ENCODE results near the gene CECR2.

CECR2 gene

DNA sequence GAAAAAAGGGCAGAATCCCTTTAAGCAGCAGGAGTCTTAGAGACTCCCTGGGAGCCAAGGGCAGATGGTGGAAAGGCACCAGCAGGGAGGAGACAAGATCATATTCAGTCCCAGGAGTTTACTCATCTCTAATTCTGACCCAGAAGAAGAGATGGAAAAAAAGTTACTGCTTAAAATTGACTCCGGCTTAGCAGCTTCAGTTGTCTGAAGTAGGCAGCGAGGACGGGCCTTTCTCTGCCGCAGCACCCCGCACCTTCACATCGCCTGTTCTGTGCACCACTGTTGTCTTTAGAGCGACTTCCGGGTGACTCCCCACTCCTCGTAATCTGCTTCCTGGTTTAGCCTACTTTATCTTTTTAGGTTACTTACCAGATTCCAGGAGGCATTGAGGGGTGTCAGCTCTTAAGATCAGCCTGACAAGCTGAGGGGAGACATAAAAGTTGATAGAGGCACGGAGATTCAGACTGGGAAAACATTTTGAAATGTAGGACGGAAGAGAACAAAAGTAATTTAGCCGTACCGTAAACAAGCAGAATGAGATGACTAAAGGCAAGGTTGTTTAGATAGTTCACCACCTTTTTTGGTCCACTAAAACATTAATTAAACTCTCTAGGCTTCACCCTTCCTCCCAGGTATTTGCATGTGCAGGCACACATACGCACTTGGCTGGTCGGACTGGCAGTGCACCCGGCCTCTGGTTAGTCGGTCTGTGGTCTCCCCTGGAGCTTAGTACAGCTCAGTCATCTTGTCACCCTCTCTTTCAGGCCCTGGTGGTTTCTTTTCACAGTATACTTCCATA, 74.3 kb downstream of the CECR2 start:
- no peak overlapping the region for H3K4me3 ChIP-seq (ENCODE audit: low read depth, low read length)

DNA sequence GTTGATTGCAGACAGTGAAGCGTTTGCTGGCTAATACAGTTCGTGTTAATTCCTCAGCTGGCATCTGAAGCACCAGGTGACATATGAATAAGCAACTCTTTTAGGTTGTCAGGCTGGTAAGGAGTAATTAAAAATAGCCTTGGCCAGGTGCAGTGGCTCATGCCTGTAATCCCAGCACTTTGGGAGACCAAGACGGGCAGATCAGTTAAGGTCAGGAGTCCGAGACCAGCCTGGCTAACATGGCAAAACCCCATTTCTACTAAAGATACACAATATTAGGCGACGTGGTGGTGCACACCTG, 74.9 kb downstream of the CECR2 start:
- H3K4me3 ChIP-seq (ENCODE audit: low read depth, low read length): no peak overlapping the region

DNA sequence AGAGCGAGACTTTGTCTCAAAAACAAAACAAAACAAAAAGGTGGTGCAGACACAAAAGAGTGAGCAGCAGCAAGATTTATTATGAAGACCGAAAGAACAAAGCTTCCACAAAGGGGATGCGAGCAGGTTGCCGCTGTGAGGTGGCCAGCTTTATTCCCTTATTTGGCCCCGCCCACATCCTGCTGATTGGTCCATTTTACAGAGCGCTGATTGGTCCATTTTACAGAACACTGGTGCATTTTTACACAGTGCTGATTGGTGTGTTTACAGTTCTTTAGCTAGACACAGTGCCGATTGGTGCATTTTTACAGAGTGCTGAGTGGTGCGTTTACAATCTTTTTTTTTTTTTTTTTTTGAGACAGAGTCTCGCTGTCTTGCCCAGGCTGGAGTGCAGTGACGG, 77.4 kb downstream of the CECR2 start:
- no peak overlapping the region for H3K4me3 ChIP-seq (ENCODE audit: low read depth, low read length)

DNA sequence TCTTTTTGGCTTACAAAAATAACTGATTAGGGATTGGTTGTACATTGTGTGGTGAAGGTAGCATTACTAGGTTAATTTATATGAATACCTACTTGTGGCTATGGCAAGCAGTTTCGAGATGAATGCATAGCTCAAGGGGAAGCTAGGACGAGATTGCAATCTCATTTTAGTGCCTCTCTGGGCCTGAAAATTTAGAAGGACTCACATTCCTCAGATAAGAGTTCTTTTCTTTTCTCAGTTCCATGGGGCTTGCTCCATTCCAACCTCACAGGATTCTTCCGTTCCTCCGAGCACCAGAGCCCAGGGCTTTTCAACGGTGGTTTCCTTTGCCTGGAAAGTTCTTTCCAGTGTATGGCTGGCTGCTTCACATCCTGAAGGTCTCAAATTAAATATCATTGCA, 82.1 kb downstream of the CECR2 start:
- no peak overlapping the region for H3K4me3 ChIP-seq (ENCODE audit: low read depth, low read length)

DNA sequence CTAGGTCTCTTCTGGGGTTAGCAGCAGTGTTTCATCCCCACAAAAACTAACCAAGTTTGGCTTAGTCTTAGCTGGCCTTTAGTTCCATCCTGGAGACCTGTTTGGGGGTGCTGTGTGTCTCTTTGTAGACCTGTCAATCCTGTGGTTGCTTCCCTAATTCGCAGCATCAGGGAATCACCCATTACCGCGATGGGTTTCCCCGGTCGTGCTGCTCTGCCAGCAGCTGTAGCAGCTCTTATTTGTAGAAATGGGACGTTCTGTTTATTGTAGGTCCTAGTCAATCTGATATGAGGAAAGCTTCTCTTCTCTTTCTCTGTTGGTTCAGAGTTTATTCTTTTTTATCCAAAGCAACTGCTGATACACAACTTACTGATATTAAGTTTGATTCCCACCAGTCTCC, 91.6 kb downstream of the CECR2 start:
- no peak overlapping the region for H3K4me3 ChIP-seq (ENCODE audit: low read depth, low read length)

DNA sequence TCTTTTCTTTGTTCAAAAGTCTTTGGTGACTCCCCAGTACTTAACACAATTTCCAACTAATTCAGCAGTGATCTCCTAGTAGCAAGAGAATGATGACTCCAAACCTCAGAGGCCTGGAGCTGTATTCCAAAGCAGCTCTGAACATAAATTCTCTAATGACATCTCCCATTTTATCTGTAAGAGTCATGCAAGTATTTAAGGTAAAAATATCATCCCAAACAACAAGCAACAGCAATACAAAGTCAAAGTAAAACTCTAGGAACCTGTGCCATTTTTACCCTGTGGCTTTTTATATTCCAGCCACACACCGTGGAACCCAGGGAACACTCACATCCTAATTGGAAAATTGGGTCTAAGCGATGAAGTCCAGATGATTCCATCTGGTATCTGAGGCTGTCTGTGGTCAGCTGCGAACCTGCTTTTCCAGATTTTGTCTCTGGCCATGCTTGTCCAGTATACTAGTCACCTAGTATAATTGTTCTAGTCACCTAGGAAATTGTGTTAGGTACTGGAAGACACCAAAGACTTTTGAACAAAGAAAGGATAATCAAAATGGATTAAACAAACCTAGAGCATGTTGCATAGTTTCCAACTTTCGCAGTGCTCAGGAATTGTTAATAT, 101.7 kb downstream of the CECR2 start:
- no peak overlapping the region for H3K4me3 ChIP-seq (ENCODE audit: low read depth, low read length)

DNA sequence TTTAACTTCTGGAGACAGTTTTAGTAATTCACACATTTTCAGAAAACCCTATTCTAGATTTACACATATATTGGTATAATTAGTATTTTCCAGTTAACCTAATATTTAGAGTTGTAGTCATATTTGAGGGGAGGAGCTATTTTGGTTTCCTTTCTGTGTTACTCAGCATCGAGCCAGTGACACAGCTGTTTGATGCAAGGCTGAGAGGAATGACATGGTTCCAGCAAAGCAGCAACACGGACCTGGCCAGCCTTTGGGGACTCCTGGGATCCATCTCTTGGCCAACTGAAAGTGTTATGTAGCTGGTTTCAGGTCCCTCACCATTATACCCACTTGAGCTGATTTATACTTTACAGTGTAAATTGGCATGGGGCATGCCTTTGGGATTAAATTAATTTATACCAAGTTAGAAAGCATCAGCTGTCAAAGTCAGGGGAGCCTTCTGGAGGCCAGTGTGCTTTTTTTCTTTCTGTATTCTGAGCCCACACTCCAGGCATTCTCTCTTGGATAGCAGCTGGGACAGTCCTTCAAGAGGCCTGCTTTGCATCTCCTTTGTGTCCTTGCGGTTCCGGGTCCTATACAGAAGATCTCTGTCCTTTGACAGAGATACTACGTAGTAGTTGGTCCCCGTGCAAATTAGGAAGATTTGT, 102.8 kb downstream of the CECR2 start:
- no peak overlapping the region for H3K4me3 ChIP-seq (ENCODE audit: low read depth, low read length)

DNA sequence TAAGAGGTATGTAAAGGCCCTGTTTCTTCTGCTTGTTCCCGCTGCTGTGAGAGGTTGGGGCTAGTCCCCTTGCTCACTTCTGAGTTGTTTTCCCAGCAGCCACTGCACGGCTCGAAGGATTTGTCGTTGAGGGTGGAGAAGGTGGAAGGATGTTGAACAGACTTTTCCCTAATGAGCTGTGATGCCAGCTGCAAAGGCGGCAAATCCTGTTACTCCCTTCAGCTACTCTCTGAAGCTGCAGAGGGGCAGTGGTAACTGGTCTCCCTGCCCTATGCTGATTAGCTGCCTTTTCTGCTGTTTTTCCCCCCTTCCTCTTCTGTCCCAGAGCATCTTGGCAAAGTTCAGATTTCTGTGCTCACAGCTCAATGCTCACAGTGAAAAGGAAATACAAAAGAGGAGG, 103.7 kb downstream of the CECR2 start:
- H3K4me3 ChIP-seq (ENCODE audit: low read depth, low read length): no peak overlapping the region

DNA sequence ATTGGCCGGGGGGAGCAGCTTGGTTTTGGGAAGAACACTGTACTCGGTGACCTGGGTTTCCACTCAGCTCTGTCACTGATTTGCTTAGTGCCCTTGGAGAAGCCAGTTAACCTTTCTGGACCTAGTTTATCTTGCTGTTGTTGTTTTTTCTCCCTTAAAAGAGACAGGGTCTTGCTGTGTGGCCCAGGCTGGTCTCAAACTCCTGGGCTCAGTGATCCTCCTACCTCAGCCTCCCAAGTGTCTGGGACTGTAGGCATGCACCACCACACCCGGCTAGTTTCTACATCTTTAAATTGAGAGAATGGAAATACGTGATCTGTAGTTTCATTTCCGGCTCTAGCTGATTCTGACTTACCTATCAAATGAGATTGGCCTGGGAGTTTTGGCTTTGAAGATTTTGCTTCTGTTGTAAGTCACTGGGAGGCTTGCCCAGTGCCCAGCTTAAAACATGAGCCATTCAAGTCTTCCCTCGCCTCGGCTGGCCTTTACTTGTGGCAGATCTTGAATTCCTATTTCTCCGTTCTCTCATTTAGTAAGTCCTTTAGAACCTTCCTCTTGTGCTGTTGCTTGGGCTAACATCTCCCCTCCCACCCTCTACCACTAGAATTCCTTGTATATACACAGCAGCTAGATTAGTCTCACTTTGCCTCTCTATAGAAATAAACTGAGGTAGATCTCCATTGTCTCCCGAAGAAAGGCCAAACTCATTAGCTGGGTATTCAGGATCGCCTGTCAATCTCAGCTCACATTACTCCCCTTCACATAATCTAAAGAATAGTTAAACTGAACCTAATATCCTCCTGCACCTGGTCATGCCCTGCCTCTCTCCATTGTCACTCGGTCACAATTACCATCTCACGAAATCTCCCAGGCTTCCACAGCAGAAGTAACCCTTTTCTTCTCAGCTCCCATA, 106.3 kb downstream of the CECR2 start:
- H3K4me3 ChIP-seq (ENCODE audit: low read depth, low read length): no peak overlapping the region

DNA sequence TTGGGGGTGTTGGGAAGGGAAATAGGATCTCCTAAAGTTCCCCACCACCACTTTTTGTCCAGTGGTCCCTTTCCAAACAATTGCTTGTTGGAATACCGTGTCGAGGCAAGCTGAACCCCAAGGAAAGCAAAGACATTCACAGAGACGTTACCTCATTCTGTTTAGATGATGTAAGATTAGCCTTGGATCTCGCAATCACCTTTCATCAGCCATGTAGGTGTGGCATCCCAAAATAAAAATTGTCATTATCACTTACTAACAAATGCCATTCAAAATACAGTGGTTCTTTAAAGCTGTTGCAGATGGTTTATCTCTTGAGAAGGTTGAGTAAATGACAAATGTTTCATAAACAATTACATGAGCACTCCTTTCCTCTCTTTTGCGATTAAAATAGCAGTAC, 107.6 kb downstream of the CECR2 start:
- no peak overlapping the region for H3K4me3 ChIP-seq (ENCODE audit: low read depth, low read length)

DNA sequence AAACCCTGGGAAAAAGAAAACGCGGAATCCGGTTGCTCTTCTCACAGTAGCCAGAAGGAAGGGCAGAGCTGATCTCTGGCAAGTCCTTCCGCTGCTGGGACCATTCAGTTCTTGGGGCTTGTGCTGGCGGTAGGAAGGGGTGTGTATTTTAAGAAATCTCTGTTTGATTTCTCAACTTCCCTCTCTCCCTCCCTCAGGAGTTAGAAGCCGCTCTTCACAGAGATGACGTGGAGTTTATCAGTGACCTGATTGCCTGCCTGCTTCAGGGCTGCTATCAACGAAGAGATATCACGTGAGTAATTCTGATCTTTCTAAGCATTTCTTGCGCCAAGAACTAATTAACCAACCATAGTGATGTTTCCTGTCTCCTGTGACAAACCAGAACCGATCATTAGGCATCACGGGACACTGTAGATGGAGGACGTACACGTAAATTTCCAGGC, 108.2 kb downstream of the CECR2 start:
- H3K4me3 ChIP-seq (ENCODE audit: low read depth, low read length): no peak overlapping the region

DNA sequence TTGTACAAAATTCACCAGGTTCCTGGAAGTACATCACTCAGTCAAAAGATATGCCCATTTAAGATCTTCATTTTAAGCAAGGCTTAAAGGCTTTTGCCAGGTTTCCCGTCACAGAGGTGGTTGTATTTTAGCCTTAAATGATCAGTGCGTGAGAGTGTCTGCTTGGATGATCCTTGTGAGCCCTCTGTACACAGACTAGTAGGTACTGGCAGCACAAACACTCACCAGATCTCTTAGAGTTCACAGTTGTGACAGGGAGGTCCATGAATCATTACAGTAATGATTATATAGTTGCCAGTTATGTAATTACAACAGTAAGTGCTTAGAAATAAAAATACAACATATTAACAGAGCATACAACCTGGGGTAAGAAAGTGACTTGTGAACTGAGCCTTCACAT, 109.9 kb downstream of the CECR2 start:
- H3K4me3 ChIP-seq (ENCODE audit: low read depth, low read length): no peak overlapping the region

DNA sequence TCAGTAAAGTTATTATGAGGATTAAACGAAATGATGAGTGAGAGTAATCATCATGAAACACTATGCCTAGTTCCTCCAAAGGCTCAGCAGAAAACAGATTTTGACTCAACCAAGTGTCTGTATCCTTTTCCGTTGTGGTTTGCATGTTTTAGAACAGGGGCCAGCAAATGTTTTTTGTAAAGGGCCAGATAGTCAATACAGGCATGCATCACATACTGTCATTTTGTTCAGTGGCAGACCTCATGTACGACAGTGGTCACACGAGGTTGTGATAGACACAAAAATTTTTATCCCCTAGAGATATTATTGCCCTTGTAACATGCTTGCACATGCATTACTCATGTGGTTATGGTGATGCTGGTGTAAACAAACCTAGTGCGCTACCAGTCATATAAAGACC, 112.2 kb downstream of the CECR2 start:
- no peak overlapping the region for H3K4me3 ChIP-seq (ENCODE audit: low read depth, low read length)

DNA sequence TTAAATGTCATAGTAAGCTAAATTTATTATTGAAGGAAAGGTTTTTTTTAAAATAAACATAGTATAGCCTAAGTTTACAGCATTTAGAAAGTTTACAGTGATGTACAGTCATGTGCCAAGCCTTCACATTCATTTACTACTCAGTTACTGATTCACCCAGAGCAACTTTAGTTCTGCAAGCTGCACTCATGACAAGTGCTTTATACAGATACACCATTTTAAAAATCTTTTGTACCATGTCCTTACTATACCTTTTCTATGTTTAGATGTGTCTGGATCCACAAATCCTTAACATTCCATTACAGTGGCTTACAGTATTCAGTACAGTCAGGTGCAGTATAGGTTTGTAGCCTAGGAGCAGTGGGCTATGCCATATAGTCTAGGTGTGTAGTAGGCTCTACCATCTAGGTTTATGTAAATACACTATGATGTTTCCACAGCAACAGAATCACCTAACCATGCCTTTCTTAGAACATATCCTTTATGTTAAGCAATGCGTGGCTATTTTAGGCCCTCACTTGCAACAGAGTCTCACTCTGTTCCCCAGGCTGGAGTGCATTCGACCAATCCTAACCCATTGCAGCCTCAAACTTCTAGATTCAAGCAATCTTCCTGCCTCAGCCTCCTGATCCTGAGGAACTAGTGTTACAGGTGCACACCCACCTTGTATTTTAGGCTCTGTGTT, 114.6 kb downstream of the CECR2 start:
- H3K4me3 ChIP-seq (ENCODE audit: low read depth, low read length): no peak overlapping the region

DNA sequence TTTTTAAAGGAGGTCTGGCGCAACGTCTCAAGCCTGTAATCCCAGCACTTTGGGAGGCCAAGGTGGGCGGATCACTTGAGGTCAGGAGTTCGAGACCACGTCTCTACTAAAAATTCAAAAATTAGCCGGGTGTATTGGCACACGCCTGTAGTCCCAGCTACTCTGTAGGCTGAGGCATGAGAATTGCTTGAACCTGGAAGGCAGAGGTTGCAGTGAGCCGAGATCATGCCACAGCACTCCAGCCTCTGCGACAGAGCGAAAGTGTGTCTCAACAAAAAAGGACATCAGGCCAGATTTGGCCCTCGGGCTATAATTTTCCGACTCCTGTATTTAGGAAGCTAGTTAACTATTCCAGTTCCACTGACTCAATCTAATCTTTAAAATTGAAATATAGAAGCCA, 115.3 kb downstream of the CECR2 start:
- H3K4me3 ChIP-seq (ENCODE audit: low read depth, low read length): no peak overlapping the region

DNA sequence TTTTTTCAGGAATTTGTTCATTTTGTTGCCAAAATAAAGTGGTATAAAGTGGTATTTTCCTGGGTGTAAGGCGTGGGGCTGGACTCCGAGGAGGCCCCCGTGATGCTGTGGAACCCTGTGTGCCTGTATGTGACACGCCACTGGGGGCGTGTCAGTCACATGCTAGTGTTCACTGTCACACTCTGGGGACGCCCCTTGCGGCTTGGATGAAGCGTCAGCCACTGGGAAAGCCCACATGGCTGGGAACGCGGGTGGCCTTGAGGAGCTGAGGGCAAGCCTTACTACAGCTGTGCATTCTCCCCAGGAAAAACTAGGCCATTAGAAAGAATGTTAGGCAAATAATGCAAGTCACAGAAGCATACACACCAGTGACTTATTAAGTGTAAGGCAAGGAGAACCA, 117.1 kb downstream of the CECR2 start:
- no peak overlapping the region for H3K4me3 ChIP-seq (ENCODE audit: low read depth, low read length)

DNA sequence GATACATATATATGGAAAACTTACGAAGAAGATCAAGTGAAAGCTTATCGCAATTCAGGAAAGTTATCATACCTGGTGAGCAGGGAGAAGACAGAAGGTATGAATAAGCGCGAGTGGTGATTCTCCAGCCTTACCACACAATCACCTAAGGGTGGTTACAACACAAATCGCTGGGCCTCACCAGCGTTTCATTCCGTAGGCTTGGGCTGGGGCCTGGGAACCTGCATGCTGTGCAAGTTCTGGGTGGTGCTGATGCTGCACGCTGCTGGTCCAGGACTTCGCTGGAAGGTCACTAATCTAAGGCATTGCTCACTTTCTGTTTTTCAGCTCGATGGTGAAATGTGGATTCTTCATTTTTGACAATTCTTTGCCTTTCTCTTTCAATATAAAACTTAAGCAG, 117.5 kb downstream of the CECR2 start:
- no peak overlapping the region for H3K4me3 ChIP-seq (ENCODE audit: low read depth, low read length)

DNA sequence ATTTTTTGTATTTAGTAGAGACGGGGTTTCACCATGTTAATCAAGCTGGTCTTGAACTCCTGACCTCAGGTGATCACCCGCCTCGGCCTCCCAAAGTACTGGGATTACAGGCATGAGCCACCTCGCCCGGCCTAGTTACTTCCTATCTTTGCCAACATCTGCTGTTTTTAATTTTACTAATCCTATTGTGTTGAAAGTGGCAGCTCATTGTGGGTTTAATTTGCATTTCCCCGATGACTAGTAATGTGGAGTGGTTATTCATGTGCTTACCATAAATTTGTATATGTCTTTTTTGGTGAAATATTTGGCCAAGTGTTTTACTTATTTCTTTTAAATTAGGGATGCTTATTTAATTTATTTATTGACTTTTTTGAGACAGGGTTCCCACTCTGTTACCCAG, 119.8 kb downstream of the CECR2 start:
- no peak overlapping the region for H3K4me3 ChIP-seq (ENCODE audit: low read depth, low read length)

DNA sequence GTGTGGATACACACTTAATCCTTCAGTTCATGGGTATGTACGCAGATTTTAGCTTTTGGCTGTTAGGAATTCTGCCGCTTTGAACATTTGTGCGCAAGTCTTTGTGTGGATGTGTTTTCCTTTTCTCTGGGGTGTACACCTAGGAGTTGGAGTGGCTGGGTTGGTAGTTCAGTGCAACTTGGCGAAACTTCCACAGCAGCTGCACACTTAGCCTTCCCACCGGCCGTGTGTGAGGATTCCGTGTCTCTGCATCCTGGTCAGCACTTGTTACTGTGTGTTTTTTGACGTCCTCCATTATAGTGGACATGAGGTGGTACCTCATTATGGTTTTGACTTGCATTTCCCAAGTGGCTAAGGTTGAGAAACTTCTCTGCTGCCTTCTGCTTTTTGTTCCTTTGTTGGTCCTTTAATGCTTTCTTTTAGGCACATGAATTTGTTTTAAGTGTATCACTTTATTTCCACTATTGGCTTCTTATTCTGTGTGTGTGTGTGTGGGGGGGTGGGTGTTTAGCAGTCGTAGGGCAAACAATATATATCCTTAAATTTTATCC, 121.9 kb downstream of the CECR2 start:
- H3K4me3 ChIP-seq (ENCODE audit: low read depth, low read length): no peak overlapping the region

DNA sequence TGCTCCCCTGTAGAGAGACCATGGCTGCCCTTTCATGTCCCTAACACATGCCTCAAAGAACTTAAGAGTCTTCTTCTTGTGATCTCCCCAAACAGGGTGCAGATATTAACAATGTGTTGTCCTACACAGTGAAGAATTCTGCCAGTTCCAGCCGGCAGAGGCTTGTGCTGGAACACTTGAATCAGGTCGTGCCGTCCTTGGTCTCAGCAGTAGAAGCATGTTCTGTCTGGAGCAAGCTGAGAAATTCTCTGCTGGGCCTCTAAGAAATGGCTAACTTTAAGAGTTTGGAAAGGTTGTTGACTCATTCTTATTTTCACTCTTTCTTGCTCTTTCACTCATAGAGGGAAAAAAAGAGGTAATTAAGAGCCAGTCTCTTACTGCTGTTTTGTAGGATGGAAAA, 123.0 kb downstream of the CECR2 start:
- H3K4me3 ChIP-seq (ENCODE audit: low read depth, low read length): no peak overlapping the region
